ES-I3 (cell line): ENCODE measurements around the gene SYNGR3.

Experiments
- H3K36me3 ChIP-seq: 2 replicates; pipeline ENCODE4 v1.6.1; 2013; ENCODE audit warnings: mild to moderate bottlenecking, low read length, control low read depth, moderate library complexity; ENCODE audit not compliant: insufficient read depth
- H3K4me1 ChIP-seq: 2 replicates; pipeline ENCODE4 v1.6.1; 2013; ENCODE audit warnings: mild to moderate bottlenecking, control low read depth, low read length; ENCODE audit not compliant: insufficient read depth
- H3K9ac ChIP-seq: 2 replicates; pipeline ENCODE4 v1.6.1; 2013; ENCODE audit warnings: low read depth, mild to moderate bottlenecking, low read length, moderate library complexity
- H3K9me3 ChIP-seq: 2 replicates; pipeline ENCODE4 v1.6.1; 2013; ENCODE audit warnings: mild to moderate bottlenecking, low read length, moderate library complexity; ENCODE audit not compliant: control insufficient read depth, insufficient read depth

SYNGR3 gene

GRCh38 chr16:1989209-1990100, at the start of gene SYNGR3:
TSS of gene SYNGR3 (plus strand) at chr16:1989970. CDS start at chr16:1990103, 133 bp downstream.
- Histone ChIP-seq H3K36me3 (peaks cover 3% of the 10 kb centered on the region; the same call in 1 of the 2 replicates), H3K9me3 (no peaks in the 10 kb centered on the region), H3K4me1 (peaks cover 4% of the 10 kb centered on the region), H3K9ac (peak within 1 kb of the TSS; percentile 51)

- no peaks in the 10 kb centered on the region for H3K9me3 ChIP-seq
- no peak overlapping the region for H3K9ac ChIP-seq
- H3K4me1 ChIP-seq = peaks cover 4% of the 10 kb centered on the region; the same call in 1 of the 2 replicates
- H3K36me3 ChIP-seq = peaks cover 5% of the 10 kb centered on the region; the same call in 1 of the 2 replicates
Measured at GRCh38 chr16:1940273-1941161, 49.3 kb upstream of the SYNGR3 start.

GRCh38 chr16:1941162-1942046, 48.4 kb upstream of the SYNGR3 start:
- Histone ChIP-seq H3K4me1 (peaks cover 4% of the 10 kb centered on the region; the same call in 1 of the 2 replicates), H3K36me3 (peaks cover 5% of the 10 kb centered on the region; the same call in 1 of the 2 replicates), H3K9ac (peak overlapping the region; percentile 29; the same call in 1 of the 2 replicates), H3K9me3 (no peaks in the 10 kb centered on the region)

GRCh38 chr16:1942047-1942809, 47.5 kb upstream of the SYNGR3 start:
- peaks cover 4% of the 10 kb centered on the region; the same call in 1 of the 2 replicates for H3K4me1 ChIP-seq
- peak overlapping the region; percentile 80; the same call in 1 of the 2 replicates for H3K9ac ChIP-seq
- no peaks in the 10 kb centered on the region for H3K9me3 ChIP-seq
- H3K36me3 ChIP-seq = peaks cover 5% of the 10 kb centered on the region; the same call in 1 of the 2 replicates

- Histone ChIP-seq H3K4me1 (peaks cover 4% of the 10 kb centered on the region; the same call in 1 of the 2 replicates), H3K36me3 (peaks cover 5% of the 10 kb centered on the region; the same call in 1 of the 2 replicates), H3K9me3 (no peaks in the 10 kb centered on the region), H3K9ac (peak within 1 kb of the TSS; percentile 80)
Measured at GRCh38 chr16:1942810-1943726, 46.7 kb upstream of the SYNGR3 start, which contains the start of gene MSRB1. TSS of gene MSRB1 (minus strand) at chr16:1943199. CDS start at chr16:1943156, 43 bp downstream.

- Histone ChIP-seq H3K9me3 (no peaks in the 10 kb centered on the region), H3K4me1 (peaks cover 4% of the 10 kb centered on the region; the same call in 1 of the 2 replicates), H3K9ac (no peak overlapping the region), H3K36me3 (peaks cover 3% of the 10 kb centered on the region; the same call in 1 of the 2 replicates)
Measured at GRCh38 chr16:1944612-1945199, 45.1 kb upstream of the SYNGR3 start.

GRCh38 chr16:1945559-1946391, 44.0 kb upstream of the SYNGR3 start:
- no peaks in the 10 kb centered on the region for H3K36me3 ChIP-seq
- H3K9me3 ChIP-seq = no peaks in the 10 kb centered on the region
- no peak overlapping the region for H3K9ac ChIP-seq
- peaks cover 4% of the 10 kb centered on the region; the same call in 1 of the 2 replicates for H3K4me1 ChIP-seq

GRCh38 chr16:1946495-1947368, 43.0 kb upstream of the SYNGR3 start:
- Histone ChIP-seq H3K9me3 (no peaks in the 10 kb centered on the region), H3K36me3 (no peaks in the 10 kb centered on the region), H3K4me1 (peaks cover 4% of the 10 kb centered on the region; the same call in 1 of the 2 replicates), H3K9ac (no peak overlapping the region)

GRCh38 chr16:1947369-1947670, 42.5 kb upstream of the SYNGR3 start:
- H3K9ac ChIP-seq = no peak overlapping the region
- no peaks in the 10 kb centered on the region for H3K36me3 ChIP-seq
- H3K4me1 ChIP-seq = no peaks in the 10 kb centered on the region; the same call in 1 of the 2 replicates
- H3K9me3 ChIP-seq = no peaks in the 10 kb centered on the region

GRCh38 chr16:1949507-1949906, 40.3 kb upstream of the SYNGR3 start:
- H3K36me3 ChIP-seq = no peaks in the 10 kb centered on the region
- H3K4me1 ChIP-seq = no peaks in the 10 kb centered on the region; the same call in 1 of the 2 replicates
- H3K9ac ChIP-seq = no peak overlapping the region
- no peaks in the 10 kb centered on the region for H3K9me3 ChIP-seq
